Sigmoid colon (tissue), 4 donors: Measurements from ENCODE around the gene MMD.

Experiments used
- CTCF ChIP-seq, 4 experiments: fragments of 450-650 bp in 3 of 4; fragments of 200-600 bp in 1 of 4; IDR thresholded peaks; one replicate each; pipeline ENCODE4 v1.5.1; 2016 to 2019; ENCODE audit warnings: antibody characterized with exemption in 4 of 4, mild to moderate bottlenecking in 3 of 4, moderate library complexity in 2 of 4
- EP300 ChIP-seq, 4 donors: sonication (generic); formaldehyde crosslinking; IDR thresholded peaks; one replicate each; pipeline ENCODE4 v1.6.1; 2017; ENCODE audit warnings: antibody characterized with exemption in 4 of 4
- POLR2A ChIP-seq, 2 donors: fragments of 450-650 bp; IDR thresholded peaks; one replicate each; pipeline ENCODE4 v1.6.1; 2016; ENCODE audit warnings: antibody characterized with exemption in 2 of 2, mild to moderate bottlenecking in 2 of 2, moderate library complexity in 2 of 2
- POLR2AphosphoS5 ChIP-seq, 4 donors: sonication (generic); formaldehyde crosslinking; IDR thresholded peaks; one replicate each; pipeline ENCODE4 v1.6.1; 2017; ENCODE audit warnings: antibody characterized with exemption in 4 of 4

GRCh38 chr17:55342800-55343585 lies 78.6 kb downstream of the MMD start:
- no peak for TF ChIP-seq POLR2A (IDR thresholded peaks at IDR 0.05)
- TF ChIP-seq POLR2AphosphoS5 (IDR thresholded peaks at IDR 0.05): no peak
- TF ChIP-seq CTCF (IDR thresholded peaks at IDR 0.05): no peak
- TF ChIP-seq EP300 (IDR thresholded peaks at IDR 0.05): no peak
